ENCODE results near the gene TNRC6B. TPM values are rescaled to one million over a fixed set of nuclear protein-coding genes. Genes with fewer than 3 reads are reported as not detected.

The TNRC6B gene
- polyA plus RNA-seq, 2 donors, result 2.3 to 8.2 TPM

DNA sequence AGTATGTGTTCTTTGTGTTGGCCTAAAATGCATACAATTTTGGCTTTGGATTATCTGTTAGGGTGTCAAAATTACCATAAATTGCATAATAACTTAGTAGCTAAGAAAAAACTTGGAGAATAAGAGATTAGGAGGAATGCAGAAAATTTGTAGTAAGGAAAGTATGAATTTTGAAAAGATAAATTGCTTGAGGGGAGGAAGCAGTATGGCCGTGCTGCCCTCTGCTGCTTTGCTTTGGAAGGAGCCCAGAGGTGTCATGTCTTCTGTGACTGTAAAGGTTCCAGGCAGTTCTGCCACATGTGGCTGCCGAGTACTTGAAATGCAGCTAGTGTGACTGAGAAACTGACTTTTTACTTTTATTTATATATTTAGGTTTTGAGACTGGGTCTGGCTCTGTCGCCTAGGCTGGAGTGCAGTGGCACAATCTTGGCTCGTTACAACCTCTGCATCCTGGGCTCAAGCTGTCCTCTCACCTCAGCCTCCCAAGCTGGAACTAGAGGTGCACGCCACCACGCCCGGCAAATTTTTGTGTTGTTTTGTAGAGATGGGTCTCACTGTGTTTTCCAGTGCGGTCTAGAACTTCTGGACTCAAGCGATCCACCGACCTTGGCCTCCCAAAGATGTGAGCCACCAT is 170.4 kb downstream of the TNRC6B start:
- no peaks in the 10 kb centered on the region for H3K27me3 ChIP-seq (ENCODE audit: control insufficient read depth in 1 of 2, insufficient read depth in 2 of 2, low read length in 2 of 2)
- 56 to 57% methylated on average over 10 of the region's 10 CpGs for WGBS, 2 donors
- H3K36me3 ChIP-seq (ENCODE audit: control insufficient read depth in 2 of 2, insufficient read depth in 2 of 2, low read length in 1 of 2), result peaks cover 0 to under 1% of the 10 kb centered on the region in 2 donors
- H3K4me3 ChIP-seq (ENCODE audit: low read depth in 1 of 2, low read length in 2 of 2), result no peak overlapping the region
- no peaks in the 10 kb centered on the region for H3K9me3 ChIP-seq (ENCODE audit: control insufficient read depth in 2 of 2, insufficient read depth in 1 of 2, low read depth in 1 of 2, low read length in 1 of 2)
- H3K27ac ChIP-seq (ENCODE audit: low read depth in 2 of 2, low read length in 1 of 2), result no peak overlapping the region
- no peaks in the 10 kb centered on the region for H3K4me1 ChIP-seq (ENCODE audit: control insufficient read depth in 2 of 2, insufficient read depth in 2 of 2, low read length in 1 of 2)

DNA sequence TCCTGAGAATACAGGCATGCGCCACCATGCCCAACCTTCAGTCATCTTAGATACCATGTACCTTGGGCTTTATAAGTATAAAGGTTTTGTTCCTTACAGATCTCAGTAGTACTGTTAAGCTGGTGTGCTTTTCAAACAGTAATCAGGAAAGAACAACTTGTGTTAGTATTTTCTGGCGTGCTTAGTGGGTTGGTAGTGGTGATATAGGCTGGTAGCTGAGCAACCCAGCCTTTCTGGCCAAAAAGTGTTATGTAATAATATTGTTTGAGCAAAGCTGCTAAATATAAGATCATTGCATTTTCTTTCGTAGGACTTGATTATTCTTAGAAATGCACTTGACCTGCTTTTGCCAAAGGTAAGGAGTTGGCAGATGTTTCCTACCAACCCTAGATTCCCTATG is 175.0 kb downstream of the TNRC6B start:
- Histone ChIP-seq H3K27me3 (ENCODE audit: control insufficient read depth in 1 of 2, insufficient read depth in 2 of 2, low read length in 2 of 2) (no peaks in the 10 kb centered on the region), H3K36me3 (ENCODE audit: control insufficient read depth in 2 of 2, insufficient read depth in 2 of 2, low read length in 1 of 2) (peaks cover 0 to 2% of the 10 kb centered on the region in 2 donors), H3K9me3 (ENCODE audit: control insufficient read depth in 2 of 2, insufficient read depth in 1 of 2, low read depth in 1 of 2, low read length in 1 of 2) (no peaks in the 10 kb centered on the region), H3K27ac (ENCODE audit: low read depth in 2 of 2, low read length in 1 of 2) (no peak overlapping the region), H3K4me3 (ENCODE audit: low read depth in 1 of 2, low read length in 2 of 2) (no peak overlapping the region), H3K4me1 (ENCODE audit: control insufficient read depth in 2 of 2, insufficient read depth in 2 of 2, low read length in 1 of 2) (no peaks in the 10 kb centered on the region)
- whole genome bisulfite sequencing, 2 donors, result 87 to 91% methylated on average over 3 of the region's 3 CpGs

DNA sequence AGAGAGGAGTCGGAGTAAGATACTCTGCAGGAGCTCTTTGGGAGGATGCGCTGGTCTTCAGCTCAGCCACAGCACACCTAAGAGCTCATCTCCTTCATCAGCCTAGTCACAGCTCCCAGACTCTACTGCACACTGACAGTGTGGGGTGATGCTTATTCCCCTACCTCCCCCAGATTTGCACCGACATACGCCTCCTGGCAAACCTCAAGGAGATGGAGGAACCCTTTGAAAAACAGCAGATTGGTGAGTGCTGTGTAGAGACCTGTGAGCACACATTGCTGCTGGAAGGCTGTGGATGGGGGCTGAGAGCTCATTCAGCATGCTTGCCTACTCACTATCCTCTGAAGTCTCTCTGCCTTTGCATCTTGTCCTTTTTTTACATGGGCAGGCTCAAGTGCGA is 183.4 kb downstream of the TNRC6B start:
- peaks cover 22 to 46% of the 10 kb centered on the region in 2 donors for H3K36me3 ChIP-seq (ENCODE audit: control insufficient read depth in 2 of 2, insufficient read depth in 2 of 2, low read length in 1 of 2)
- no peak overlapping the region for H3K4me3 ChIP-seq (ENCODE audit: low read depth in 1 of 2, low read length in 2 of 2)
- 96 to 98% methylated on average over 5 of the region's 5 CpGs for WGBS, 2 donors

DNA sequence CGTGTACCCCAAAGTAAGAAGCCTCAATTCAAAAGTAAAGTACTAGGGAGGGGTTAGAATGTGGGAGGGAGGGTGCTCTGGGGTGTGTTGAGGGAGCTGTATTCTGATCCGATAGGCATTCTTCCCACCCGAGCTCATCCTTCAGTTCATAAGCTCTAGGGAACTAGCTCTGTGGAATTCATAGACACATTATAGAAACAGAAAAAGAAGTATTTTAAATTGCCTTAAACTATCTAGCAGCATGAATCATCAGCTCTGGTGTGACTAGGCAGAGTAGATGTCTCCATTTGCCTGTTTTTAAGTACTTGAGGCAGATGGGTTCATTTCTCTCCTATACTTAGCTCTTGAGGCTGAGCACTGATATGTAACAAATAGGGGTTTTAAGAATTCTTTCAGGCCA is 185.3 kb downstream of the TNRC6B start:
- 86 to 94% methylated on average over 3 of the region's 3 CpGs for WGBS, 2 donors
- H3K4me3 ChIP-seq (ENCODE audit: low read depth in 1 of 2, low read length in 2 of 2), result no peak overlapping the region
- H3K27ac ChIP-seq (ENCODE audit: low read depth in 2 of 2, low read length in 1 of 2), result no peak overlapping the region
- H3K36me3 ChIP-seq (ENCODE audit: control insufficient read depth in 2 of 2, insufficient read depth in 2 of 2, low read length in 1 of 2), result peaks cover 22 to 47% of the 10 kb centered on the region in 2 donors
- H3K4me1 ChIP-seq (ENCODE audit: control insufficient read depth in 2 of 2, insufficient read depth in 2 of 2, low read length in 1 of 2), result no peaks in the 10 kb centered on the region
- H3K27me3 ChIP-seq (ENCODE audit: control insufficient read depth in 1 of 2, insufficient read depth in 2 of 2, low read length in 2 of 2), result no peaks in the 10 kb centered on the region
- no peaks in the 10 kb centered on the region for H3K9me3 ChIP-seq (ENCODE audit: control insufficient read depth in 2 of 2, insufficient read depth in 1 of 2, low read depth in 1 of 2, low read length in 1 of 2)

More for the DNA sequence above, 183.4 kb downstream of the TNRC6B start:
- Histone ChIP-seq H3K27ac (ENCODE audit: low read depth in 2 of 2, low read length in 1 of 2) (no peak overlapping the region), H3K4me1 (ENCODE audit: control insufficient read depth in 2 of 2, insufficient read depth in 2 of 2, low read length in 1 of 2) (no peaks in the 10 kb centered on the region), H3K9me3 (ENCODE audit: control insufficient read depth in 2 of 2, insufficient read depth in 1 of 2, low read depth in 1 of 2, low read length in 1 of 2) (no peaks in the 10 kb centered on the region), H3K27me3 (ENCODE audit: control insufficient read depth in 1 of 2, insufficient read depth in 2 of 2, low read length in 2 of 2) (no peaks in the 10 kb centered on the region)

DNA sequence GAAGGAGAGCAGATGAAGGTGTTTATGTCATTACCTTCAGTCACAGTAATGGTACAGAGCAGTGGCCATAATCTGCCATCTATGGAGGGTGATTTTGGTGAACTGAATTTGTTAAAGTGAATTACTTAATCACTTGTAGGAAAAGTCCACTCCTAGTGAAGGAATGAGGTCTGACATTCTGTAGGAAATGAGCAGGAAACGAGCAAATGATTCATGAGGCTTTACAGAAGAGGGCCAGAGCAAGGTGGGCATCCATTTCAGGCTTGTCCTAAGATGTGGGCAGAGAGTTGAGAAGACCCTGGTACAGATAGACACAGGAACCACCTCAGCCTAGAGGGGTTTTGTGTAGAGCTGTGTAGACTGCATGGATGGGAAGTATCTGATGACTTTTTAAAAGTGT is 186.7 kb downstream of the TNRC6B start:
- H3K9me3 ChIP-seq (ENCODE audit: control insufficient read depth in 2 of 2, insufficient read depth in 1 of 2, low read depth in 1 of 2, low read length in 1 of 2), result no peaks in the 10 kb centered on the region
- no peak overlapping the region for H3K27ac ChIP-seq (ENCODE audit: low read depth in 2 of 2, low read length in 1 of 2)
- H3K27me3 ChIP-seq (ENCODE audit: control insufficient read depth in 1 of 2, insufficient read depth in 2 of 2, low read length in 2 of 2), result no peaks in the 10 kb centered on the region
- no peaks in the 10 kb centered on the region for H3K4me1 ChIP-seq (ENCODE audit: control insufficient read depth in 2 of 2, insufficient read depth in 2 of 2, low read length in 1 of 2)
- 81 to 84% methylated on average over 1 of the region's 1 CpG for WGBS, 2 donors
- H3K4me3 ChIP-seq (ENCODE audit: low read depth in 1 of 2, low read length in 2 of 2), result no peak overlapping the region
- peaks cover 14 to 42% of the 10 kb centered on the region in 2 donors for H3K36me3 ChIP-seq (ENCODE audit: control insufficient read depth in 2 of 2, insufficient read depth in 2 of 2, low read length in 1 of 2)

DNA sequence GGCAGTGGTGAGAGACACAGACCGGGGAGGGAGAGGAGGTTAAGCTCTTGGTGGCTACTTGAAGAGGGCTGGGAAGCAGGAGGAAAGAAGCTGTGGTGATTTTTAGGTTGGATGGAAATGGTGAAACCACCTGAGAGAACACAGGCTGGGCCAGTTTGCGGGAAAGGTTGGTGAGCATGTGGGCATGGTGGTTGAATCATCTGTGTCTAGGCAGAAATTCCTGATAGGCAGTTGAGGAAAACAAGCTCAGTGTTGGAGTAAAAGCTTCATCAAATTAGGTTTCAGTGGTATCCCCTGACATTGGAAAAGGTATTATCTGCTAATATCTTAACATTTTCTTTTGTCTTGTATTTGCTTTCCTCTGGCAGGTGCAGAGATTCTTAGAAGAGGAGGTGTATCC is 188.3 kb downstream of the TNRC6B start:
- Histone ChIP-seq H3K36me3 (ENCODE audit: control insufficient read depth in 2 of 2, insufficient read depth in 2 of 2, low read length in 1 of 2) (peaks cover 14 to 34% of the 10 kb centered on the region in 2 donors), H3K4me3 (ENCODE audit: low read depth in 1 of 2, low read length in 2 of 2) (no peak overlapping the region), H3K27me3 (ENCODE audit: control insufficient read depth in 1 of 2, insufficient read depth in 2 of 2, low read length in 2 of 2) (no peaks in the 10 kb centered on the region), H3K4me1 (ENCODE audit: control insufficient read depth in 2 of 2, insufficient read depth in 2 of 2, low read length in 1 of 2) (no peaks in the 10 kb centered on the region), H3K9me3 (ENCODE audit: control insufficient read depth in 2 of 2, insufficient read depth in 1 of 2, low read depth in 1 of 2, low read length in 1 of 2) (no peaks in the 10 kb centered on the region), H3K27ac (ENCODE audit: low read depth in 2 of 2, low read length in 1 of 2) (no peak overlapping the region)
- WGBS, 2 donors, result 93 to 94% methylated on average over 2 of the region's 2 CpGs

DNA sequence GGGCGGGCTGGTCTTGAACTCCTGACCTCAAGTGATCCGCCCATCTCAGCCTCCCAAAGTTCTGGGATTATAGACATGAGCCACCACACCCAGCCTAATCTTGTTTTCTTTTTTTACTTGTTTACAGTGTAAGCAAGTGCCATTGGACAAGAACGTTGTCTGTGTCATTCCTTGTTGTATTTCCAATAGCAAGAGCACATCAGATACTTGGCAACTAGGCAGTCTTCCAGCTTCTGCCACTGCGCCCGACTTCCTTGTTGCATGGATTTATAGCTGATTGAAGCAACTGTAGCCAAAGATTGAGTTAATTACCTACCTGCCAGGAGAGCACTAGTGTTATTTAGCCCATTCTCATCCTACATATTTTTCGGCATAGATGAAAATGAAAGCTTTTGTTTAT is 189.6 kb downstream of the TNRC6B start:
- Histone ChIP-seq H3K36me3 (ENCODE audit: control insufficient read depth in 2 of 2, insufficient read depth in 2 of 2, low read length in 1 of 2) (peaks cover 10 to 21% of the 10 kb centered on the region in 2 donors), H3K27ac (ENCODE audit: low read depth in 2 of 2, low read length in 1 of 2) (no peak overlapping the region), H3K27me3 (ENCODE audit: control insufficient read depth in 1 of 2, insufficient read depth in 2 of 2, low read length in 2 of 2) (no peaks in the 10 kb centered on the region), H3K4me3 (ENCODE audit: low read depth in 1 of 2, low read length in 2 of 2) (no peak overlapping the region), H3K4me1 (ENCODE audit: control insufficient read depth in 2 of 2, insufficient read depth in 2 of 2, low read length in 1 of 2) (no peaks in the 10 kb centered on the region), H3K9me3 (ENCODE audit: control insufficient read depth in 2 of 2, insufficient read depth in 1 of 2, low read depth in 1 of 2, low read length in 1 of 2) (no peaks in the 10 kb centered on the region)
- WGBS, 2 donors, result 53 to 60% methylated on average over 6 of the region's 6 CpGs

DNA sequence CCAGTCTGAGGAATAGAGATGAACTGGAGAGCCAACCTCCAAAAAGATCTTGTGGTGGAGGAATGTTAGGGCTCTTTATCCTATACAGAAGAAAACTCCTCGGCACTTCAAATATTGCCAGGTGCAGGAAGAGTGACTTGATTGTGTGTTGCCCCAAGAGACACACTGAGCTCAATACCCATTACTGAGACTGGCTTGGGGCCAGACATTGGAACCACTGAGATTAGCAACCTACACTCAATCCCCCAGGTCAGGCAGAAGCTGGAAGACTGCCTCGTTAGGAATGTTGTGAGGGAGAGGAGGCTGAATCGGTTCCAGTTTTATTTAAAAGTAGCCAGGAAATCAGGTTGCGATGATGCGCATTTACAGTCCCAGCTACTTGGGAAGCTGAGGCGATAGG is 190.3 kb downstream of the TNRC6B start:
- WGBS, 2 donors, result 82 to 84% methylated on average over 6 of the region's 6 CpGs
- no peak overlapping the region for H3K4me3 ChIP-seq (ENCODE audit: low read depth in 1 of 2, low read length in 2 of 2)
- H3K4me1 ChIP-seq (ENCODE audit: control insufficient read depth in 2 of 2, insufficient read depth in 2 of 2, low read length in 1 of 2), result no peaks in the 10 kb centered on the region
- H3K27ac ChIP-seq (ENCODE audit: low read depth in 2 of 2, low read length in 1 of 2), result no peak overlapping the region
- no peaks in the 10 kb centered on the region for H3K9me3 ChIP-seq (ENCODE audit: control insufficient read depth in 2 of 2, insufficient read depth in 1 of 2, low read depth in 1 of 2, low read length in 1 of 2)
- no peaks in the 10 kb centered on the region for H3K27me3 ChIP-seq (ENCODE audit: control insufficient read depth in 1 of 2, insufficient read depth in 2 of 2, low read length in 2 of 2)
- H3K36me3 ChIP-seq (ENCODE audit: control insufficient read depth in 2 of 2, insufficient read depth in 2 of 2, low read length in 1 of 2), result peaks cover 10 to 16% of the 10 kb centered on the region in 2 donors

DNA sequence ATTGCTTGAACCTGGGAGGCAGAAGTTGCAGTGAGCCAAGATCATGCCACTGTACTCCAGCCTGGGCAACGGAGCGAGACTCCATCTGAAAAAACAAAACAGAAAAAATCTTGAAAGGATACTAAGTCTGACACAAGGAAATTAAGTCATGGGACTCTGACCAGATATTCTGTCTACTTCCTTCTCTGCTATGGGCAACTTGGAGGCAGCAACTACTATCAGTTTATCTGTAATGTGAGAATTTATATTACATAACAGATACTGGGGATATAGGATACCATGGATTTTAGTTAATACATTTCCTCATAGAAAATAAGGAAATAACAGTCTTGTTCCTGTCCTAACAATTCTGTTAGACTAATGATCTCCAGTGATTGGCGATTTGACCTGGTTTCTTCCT is 191.1 kb downstream of the TNRC6B start:
- 80 to 90% methylated on average over 3 of the region's 3 CpGs for WGBS, 2 donors
- Histone ChIP-seq H3K9me3 (ENCODE audit: control insufficient read depth in 2 of 2, insufficient read depth in 1 of 2, low read depth in 1 of 2, low read length in 1 of 2) (no peaks in the 10 kb centered on the region), H3K27ac (ENCODE audit: low read depth in 2 of 2, low read length in 1 of 2) (no peak overlapping the region)

DNA sequence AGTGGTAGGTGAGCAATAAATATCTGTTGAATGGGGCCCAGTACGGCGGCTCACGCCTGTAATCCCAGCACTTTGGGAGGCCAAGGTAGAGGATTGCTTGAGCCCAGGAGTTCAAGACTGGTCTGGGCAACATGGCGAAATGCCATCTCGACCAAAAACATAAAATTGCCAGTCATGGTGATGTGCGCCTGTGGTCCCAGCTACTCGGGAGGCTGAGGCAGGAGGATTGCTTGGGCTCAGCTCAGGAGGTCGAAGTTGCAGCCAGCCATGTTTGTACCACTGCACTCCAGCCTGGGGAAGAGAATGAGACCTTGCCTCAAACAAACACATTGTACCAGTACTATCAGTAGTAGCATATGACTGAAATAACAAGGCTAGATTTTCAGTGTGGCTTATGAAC is 196.8 kb downstream of the TNRC6B start:
- no peaks in the 10 kb centered on the region for H3K9me3 ChIP-seq (ENCODE audit: control insufficient read depth in 2 of 2, insufficient read depth in 1 of 2, low read depth in 1 of 2, low read length in 1 of 2)
- no peak overlapping the region for H3K27ac ChIP-seq (ENCODE audit: low read depth in 2 of 2, low read length in 1 of 2)
- H3K27me3 ChIP-seq (ENCODE audit: control insufficient read depth in 1 of 2, insufficient read depth in 2 of 2, low read length in 2 of 2), result no peaks in the 10 kb centered on the region
- H3K4me3 ChIP-seq (ENCODE audit: low read depth in 1 of 2, low read length in 2 of 2), result no peak overlapping the region
- H3K36me3 ChIP-seq (ENCODE audit: control insufficient read depth in 2 of 2, insufficient read depth in 2 of 2, low read length in 1 of 2), result no peaks in the 10 kb centered on the region
- 95 to 97% methylated on average over 8 of the region's 8 CpGs for WGBS, 2 donors
- no peaks in the 10 kb centered on the region for H3K4me1 ChIP-seq (ENCODE audit: control insufficient read depth in 2 of 2, insufficient read depth in 2 of 2, low read length in 1 of 2)

More for the DNA sequence above, 191.1 kb downstream of the TNRC6B start:
- Histone ChIP-seq H3K36me3 (ENCODE audit: control insufficient read depth in 2 of 2, insufficient read depth in 2 of 2, low read length in 1 of 2) (peaks cover 10 to 15% of the 10 kb centered on the region in 2 donors), H3K27me3 (ENCODE audit: control insufficient read depth in 1 of 2, insufficient read depth in 2 of 2, low read length in 2 of 2) (no peaks in the 10 kb centered on the region), H3K4me1 (ENCODE audit: control insufficient read depth in 2 of 2, insufficient read depth in 2 of 2, low read length in 1 of 2) (no peaks in the 10 kb centered on the region), H3K4me3 (ENCODE audit: low read depth in 1 of 2, low read length in 2 of 2) (no peak overlapping the region)
